Esophagus squamous epithelium (tissue), 5 donors: ENCODE measurements around the gene DLL1. TPM values are rescaled to one million over a fixed set of nuclear protein-coding genes. Genes with fewer than 3 reads are reported as not detected.

Source experiments
- DNase-seq: peaks from one replicate; lab custom pipeline; 2025; lab: John Stamatoyannopoulos, UW
- H3K27ac ChIP-seq, 4 donors: fragments of 200-600 bp; sonication (generic); one replicate each; pipeline ENCODE4 v1.5.1; 2016 to 2019; ENCODE audit warnings: mild to moderate bottlenecking in 1 of 4
- H3K27me3 ChIP-seq, 4 donors: fragments of 200-600 bp; sonication (generic); 1 replicate in 3 of 4; 2 replicates in 1 of 4; pipeline versions ENCODE4 v1.5.1 to v1.6.0; 2017 to 2021; ENCODE audit warnings: antibody characterized with exemption in 1 of 4
- H3K36me3 ChIP-seq, 3 donors: fragments of 200-600 bp; sonication (generic); one replicate each; pipeline ENCODE4 v1.5.1; 2016 to 2019
- H3K4me1 ChIP-seq, 3 donors: fragments of 200-600 bp; sonication (generic); one replicate each; pipeline ENCODE4 v1.5.1; 2017 to 2019
- H3K4me3 ChIP-seq, 4 donors: fragments of 200-600 bp; sonication (generic); 1 replicate in 3 of 4; 2 replicates in 1 of 4; pipeline ENCODE4 v1.5.1; 2016 to 2019; ENCODE audit warnings: mild to moderate bottlenecking in 2 of 4, moderate library complexity in 1 of 4
- H3K9me3 ChIP-seq, 3 donors: fragments of 200-600 bp; sonication (generic); one replicate each; pipeline ENCODE4 v1.5.1; 2016 to 2019
- CTCF ChIP-seq, 6 experiments: fragments of 450-650 bp in 4 of 6; fragments of 200-600 bp in 2 of 6; sonication (generic) in 2 of 6; IDR thresholded peaks; one replicate each; pipeline ENCODE4 v1.5.1; 2016 to 2019; ENCODE audit warnings: antibody characterized with exemption in 6 of 6, mild to moderate bottlenecking in 4 of 6, moderate library complexity in 4 of 6
- POLR2A ChIP-seq, 4 donors: fragments of 450-650 bp; IDR thresholded peaks; one replicate each; pipeline ENCODE4 v1.6.1; 2017; ENCODE audit warnings: antibody characterized with exemption in 4 of 4, mild to moderate bottlenecking in 4 of 4, moderate library complexity in 3 of 4
- WGBS, 2 donors: methylation state at CpG; one replicate each; pipeline ENCODE4 v1.1.5; 2018; 5-methylcytosine and 5-hydroxymethylcytosine counted together
- intact Hi-C: fragments of 100-400 bp; cut with DNase I; formaldehyde crosslinking; loops from one replicate; pipeline ENCODE4 v1.15.0; 2022
- total RNA-seq, 4 donors: library from RNA; depleted of rRNA; stranded (reverse); fragments of >200 nt; gene quantifications; one replicate each; pipeline ENCODE4 v1.1.0, GENCODE V29; 2016
- donor health status: DM: yes; HTN: yes; CAD: no.

DLL1 gene
- total RNA-seq, 4 donors from 2014 or later = 8.3 to 37.6 (median 15.1) TPM

GRCh38 chr6:170269151-170269845, 21.6 kb downstream of the DLL1 start:
- TF ChIP-seq POLR2A (IDR thresholded peaks at IDR 0.05) (no peak), CTCF (IDR thresholded peaks at IDR 0.05) (no peak)
- H3K36me3 ChIP-seq = no peaks in the 10 kb centered on the region
- WGBS, 2 donors = 57% methylated on average over 12 to 15 of the region's 22 CpGs
- H3K9me3 ChIP-seq = no peaks in the 10 kb centered on the region
- H3K4me3 ChIP-seq = no peak overlapping the region
- H3K27me3 ChIP-seq = peaks cover 0 to 34% (median 0%) of the 10 kb centered on the region in 4 donors
- H3K4me1 ChIP-seq = peaks cover 0 to 28% (median 11%) of the 10 kb centered on the region in 3 donors
- intact Hi-C loops = no loop called here
- no peak for DNase-seq
- H3K27ac ChIP-seq = peak overlapping the region in 3 of 4 donors; percentile 17 to 57 (median 42)

- H3K36me3 ChIP-seq = no peaks in the 10 kb centered on the region
- H3K27ac ChIP-seq = no peak overlapping the region
- H3K9me3 ChIP-seq = no peaks in the 10 kb centered on the region
- H3K4me1 ChIP-seq = peaks cover 0 to 28% (median 11%) of the 10 kb centered on the region in 3 donors
- no peak for DNase-seq
- H3K27me3 ChIP-seq = peaks cover 0 to 34% (median 0%) of the 10 kb centered on the region in 4 donors
- WGBS, 2 donors = 86 to 88% methylated on average over 10 to 15 of the region's 22 CpGs
- no peak overlapping the region for H3K4me3 ChIP-seq
- no peak for TF ChIP-seq CTCF (IDR thresholded peaks at IDR 0.05)
- TF ChIP-seq POLR2A (IDR thresholded peaks at IDR 0.05) = no peak
- intact Hi-C loops = no loop called here
Measured at GRCh38 chr6:170268216-170269129, 22.4 kb downstream of the DLL1 start.

- 94 to 95% methylated on average over 6 to 14 of the region's 14 CpGs for WGBS, 2 donors
Measured at GRCh38 chr6:170267688-170268087, 23.2 kb downstream of the DLL1 start.

GRCh38 chr6:170266061-170266825, 24.6 kb downstream of the DLL1 start:
- Histone ChIP-seq H3K27me3 (peaks cover 0 to 41% (median 0%) of the 10 kb centered on the region in 4 donors), H3K4me1 (peaks cover 0 to 28% (median 11%) of the 10 kb centered on the region in 3 donors), H3K36me3 (no peaks in the 10 kb centered on the region), H3K27ac (peak overlapping the region; percentile 26 to 81 (median 68)), H3K4me3 (peak overlapping the region in 1 of 4 donors; percentile 16), H3K9me3 (no peaks in the 10 kb centered on the region)
- no peak for DNase-seq
- intact Hi-C loops = no loop called here
- 39 to 41% methylated on average over 9 to 10 of the region's 18 CpGs for WGBS, 2 donors
- TF ChIP-seq POLR2A (IDR thresholded peaks at IDR 0.05) (no peak), CTCF (IDR thresholded peaks at IDR 0.05) (no peak)

More at GRCh38 chr6:170267688-170268087, 23.2 kb downstream of the DLL1 start:
- DNase-seq = no peak
- peaks cover 0 to 28% (median 11%) of the 10 kb centered on the region in 3 donors for H3K4me1 ChIP-seq
- intact Hi-C loops = no loop called here
- H3K9me3 ChIP-seq = no peaks in the 10 kb centered on the region
- no peak overlapping the region for H3K4me3 ChIP-seq
- H3K36me3 ChIP-seq = no peaks in the 10 kb centered on the region
- H3K27ac ChIP-seq = no peak overlapping the region
- no peak for TF ChIP-seq CTCF (IDR thresholded peaks at IDR 0.05)
- no peak for TF ChIP-seq POLR2A (IDR thresholded peaks at IDR 0.05)
- H3K27me3 ChIP-seq = peaks cover 0 to 33% (median 0%) of the 10 kb centered on the region in 4 donors
